GM10266 (cell line): ENCODE results near the gene TMEM107.
A peak's percentile ranks its signal among the peaks of the same experiment; 100 is the strongest.

Source experiments
- DNase-seq: peaks from one replicate; pipeline ENCODE4 v3.0.0; 2012; ENCODE audit errors: extremely low spot score
- CTCF ChIP-seq: IDR thresholded peaks from 2 replicates; pipeline ENCODE4 v1.5.1; 2012; ENCODE audit warnings: mild to moderate bottlenecking, low read depth; ENCODE audit not compliant: control insufficient read depth, insufficient read depth; ENCODE audit errors: missing control alignments

Gene TMEM107

GRCh38 chr17:8133399-8133798, 42.8 kb downstream of the TMEM107 start:
- no peak for TF ChIP-seq CTCF
- DNase-seq: no peak

GRCh38 chr17:8131844-8132441, 44.2 kb downstream of the TMEM107 start:
- no peak for DNase-seq
- TF ChIP-seq CTCF: no peak

GRCh38 chr17:8128125-8128784, 47.9 kb downstream of the TMEM107 start:
- TF ChIP-seq CTCF: no peak
- no peak for DNase-seq

- TF ChIP-seq CTCF: no peak
- peak; percentile 83 for DNase-seq
Observed at GRCh38 chr17:8126491-8127066, 49.6 kb downstream of the TMEM107 start.

- peak; percentile 60 for DNase-seq
- TF ChIP-seq CTCF: no peak
Observed at GRCh38 chr17:8125947-8126490, 50.2 kb downstream of the TMEM107 start.

GRCh38 chr17:8125154-8125946, 50.8 kb downstream of the TMEM107 start:
- TF ChIP-seq CTCF: no peak
- peak; percentile 86 for DNase-seq
